ENCODE results near the gene BAHCC1. TPM values are rescaled to one million over a fixed set of nuclear protein-coding genes. Genes with fewer than 3 reads are reported as not detected.

Gene BAHCC1
- total and polyA plus RNA-seq, 9 of the 15 experiments (the other 6 are each of a cell fraction or from before 2014, with no cell fraction given), result 0.14 to 26.9 (median 5.0) TPM

- CTCF ChIA-PET (ENCODE audit: low intra/inter-chr PET ratio), result interaction anchor here (0.7 to 1.0 kb wide), 3 partner anchors 8 to 57 kb away, joined by 3 to 4 read pairs (median 3); partner anchors contain the start of gene BAHCC1
- peak overlapping the region in 1 of 2 experiments; percentile 63; a peak in 1 of 4 replicates for H3K9ac ChIP-seq (ENCODE audit: insufficient read depth in 1 of 2, low read depth in 2 of 2, low read length in 2 of 2)
- H3K36me3 ChIP-seq (ENCODE audit: control insufficient read depth, insufficient read depth, low read length), result peaks cover 29% of the 10 kb centered on the region; the same call in 2 of the 3 replicates
- in situ Hi-C loops (cut with MboI), result no loop called here
- peaks cover 22 to 77% of the 10 kb centered on the region in 2 experiments for H3K4me1 ChIP-seq (replicated peaks in 1 of 2; ENCODE audit: control insufficient read depth in 2 of 2, insufficient read depth in 2 of 2, low read length in 2 of 2)
- no peaks in the 10 kb centered on the region for H3K9me1 ChIP-seq (ENCODE audit: control insufficient read depth, insufficient read depth, low read length)
- no TSS peak for BruUV-seq (replicated peaks)
- TF ChIP-seq CTCF (IDR thresholded peaks at IDR 0.05 in 2 of 3, conservative IDR thresholded peaks at IDR 0.05 in 1 of 3; ENCODE audit: insufficient read depth in 2 of 3, low read depth in 1 of 3, low read length in 3 of 3) (peak in 1 of 3 experiments; percentile 17; a peak in 2 of 6 replicates), ZBTB33 (CRISPR knock-in tag; IDR thresholded peaks at IDR 0.05) (peak; percentile 79), ZSCAN29 (IDR thresholded peaks at IDR 0.05) (no peak)
- POLR2A ChIA-PET, result no interaction called here
- FAIRE-seq, result no peak
- DNase-seq (ENCODE audit: extremely low read depth in 1 of 4, low spot score in 3 of 4), result no peak
- H3K4me2 ChIP-seq (ENCODE audit: insufficient read depth, low read length), result no peak overlapping the region
- H3K27me3 ChIP-seq (ENCODE audit: control insufficient read depth in 2 of 2, insufficient read depth in 2 of 2, low read length in 2 of 2), result no peaks in the 10 kb centered on the region
- peaks cover 53% of the 10 kb centered on the region for H3K79me2 ChIP-seq (ENCODE audit: control insufficient read depth, insufficient read depth, low read length)
- H3K9me3 ChIP-seq (replicated peaks; ENCODE audit: control insufficient read depth, insufficient read depth, low read depth, low read length), result no peaks in the 10 kb centered on the region
- H2AFZ ChIP-seq (ENCODE audit: low read depth, low read length), result no peak overlapping the region
- intact Hi-C loops (cut with micrococcal nuclease), result no loop called here
- H3K27ac ChIP-seq (ENCODE audit: extremely low read depth, low read depth, low read length), result no peak overlapping the region
- H3K4me3 ChIP-seq, result no peak overlapping the region
- 0 out of 2 replicates have a peak, but pooled peaks cover 3% of the 10 kb centered on the region for H4K20me1 ChIP-seq (replicated peaks; ENCODE audit: control insufficient read depth, insufficient read depth, low read length)
- ATAC-seq, result no peak
- WGBS (ENCODE audit: insufficient coverage, low coverage, missing lambda C conversion rate), result 95% methylated on average over 4 of the region's 9 CpGs
Observed at GRCh38 chr17:81402981-81403467, 7.8 kb downstream of the BAHCC1 start.
